OCI-LY7 (cell line): Measurements from ENCODE around the gene TRPM3. TPM values are rescaled to one million over a fixed set of nuclear protein-coding genes. Genes with fewer than 3 reads are reported as not detected.

Experiments used
- BruUV-seq: library from RNA; stranded (reverse); fragments of 400-500 nt; replicated peaks from 2 replicates; lab custom pipeline; 2021; lab: Mats Ljungman, UMichigan
- CTCF ChIA-PET: fragments of 300-600 bp; sonication (Branson Sonifier 250); formaldehyde crosslinking; loops from one replicate; lab custom pipeline; 2022; ENCODE audit warnings: antibody characterized with exemption; ENCODE audit not compliant: unreplicated experiment; lab: Charles Lee
- POLR2A ChIA-PET: fragments of 300-600 bp; sonication (Branson Sonifier 250); formaldehyde crosslinking; loops from one replicate; lab custom pipeline; 2022; ENCODE audit warnings: antibody characterized with exemption; lab: Charles Lee
- DNase-seq: peaks from one replicate; pipeline ENCODE4 v3.0.0-alpha.2; 2015; ENCODE audit warnings: low spot score
- H2AFZ ChIP-seq: fragments of 200-600 bp; sonication (generic), shearing (Covaris generic); 2 replicates; pipeline ENCODE4 v1.6.1; 2014; ENCODE audit warnings: mild to moderate bottlenecking, antibody characterized with exemption, low read length, moderate library complexity
- H3K27ac ChIP-seq: fragments of 200-600 bp; sonication (generic); 2 replicates; pipeline ENCODE4 v1.5.1; 2014; ENCODE audit warnings: mixed run types, low read depth, mild to moderate bottlenecking, moderate library complexity, low read length, inconsistent platforms; ENCODE audit not compliant: poor library complexity, severe bottlenecking
- H3K36me3 ChIP-seq: fragments of 200-600 bp; sonication (generic); 2 replicates; pipeline ENCODE4 v1.6.1; 2014; ENCODE audit warnings: mild to moderate bottlenecking, antibody characterized with exemption, low read length, moderate library complexity, mixed read lengths; ENCODE audit not compliant: insufficient read depth
- H3K4me1 ChIP-seq: fragments of 200-600 bp; sonication (generic); 2 replicates; pipeline ENCODE4 v1.5.1; 2014; ENCODE audit warnings: mild to moderate bottlenecking, low read length; ENCODE audit not compliant: insufficient read depth, poor library complexity, severe bottlenecking
- H3K4me2 ChIP-seq: fragments of 200-600 bp; sonication (generic); 2 replicates; pipeline ENCODE4 v1.6.1; 2014; ENCODE audit warnings: mild to moderate bottlenecking, low read length
- H3K4me3 ChIP-seq: fragments of 200-600 bp; sonication (generic); 2 replicates; pipeline ENCODE4 v1.5.1; 2014; ENCODE audit warnings: mild to moderate bottlenecking, low read depth, low read length; ENCODE audit not compliant: poor library complexity, severe bottlenecking
- H3K79me2 ChIP-seq: fragments of 200-600 bp; sonication (generic); 2 replicates; pipeline ENCODE4 v1.6.1; 2016; ENCODE audit warnings: low read depth, mild to moderate bottlenecking, low read length, moderate library complexity, mixed read lengths; ENCODE audit not compliant: insufficient read depth
- H3K9me2 ChIP-seq: fragments of 200-600 bp; sonication (generic); 2 replicates; pipeline ENCODE4 v1.6.1; 2016; ENCODE audit warnings: mild to moderate bottlenecking, low read length, mixed read lengths; ENCODE audit not compliant: insufficient read depth
- H3K9me3 ChIP-seq: fragments of 200-600 bp; sonication (generic); 2 replicates; pipeline ENCODE4 v1.6.1; 2014; ENCODE audit warnings: mild to moderate bottlenecking, mixed run types, low read length, mixed read lengths
- H4K20me1 ChIP-seq: fragments of 200-600 bp; sonication (generic); 2 replicates; pipeline ENCODE4 v1.6.1; 2014; ENCODE audit warnings: mild to moderate bottlenecking, antibody characterized with exemption, low read length, moderate library complexity, mixed read lengths; ENCODE audit not compliant: insufficient read depth
- EZH2phosphoT487 ChIP-seq: fragments of 200-600 bp; sonication (generic); IDR thresholded peaks from 2 replicates; pipeline ENCODE4 v1.6.1; 2018; ENCODE audit warnings: low read depth, borderline replicate concordance, mild to moderate bottlenecking, mixed run types, antibody characterized with exemption, low read length, moderate library complexity, mixed read lengths
- intact Hi-C: fragments of 100-400 bp; cut with micrococcal nuclease; formaldehyde crosslinking; loops from one replicate; pipeline ENCODE4 v1.10.0; 2022; ENCODE audit not compliant: unreplicated experiment
- total RNA-seq, 2 experiments: library from RNA; depleted of rRNA in 1 of 2; stranded (reverse); fragments of >200 nt in 1 of 2; shearing (Covaris generic) in 1 of 2; gene quantifications; 2 replicates each; pipeline ENCODE4 v1.2.3, GENCODE V29; 2014 to 2022
- TF ChIP-seq, protein P1 (sequence below): fragments of 200-600 bp; sonication (generic); conservative IDR thresholded peaks from 2 replicates; pipeline ENCODE4 v1.5.1; 2014; ENCODE audit warnings: mild to moderate bottlenecking, antibody characterized with exemption, low read length, moderate library complexity, mixed read lengths

Gene TRPM3
- total RNA-seq, 2 experiments from 2014 or later: not detected

DNA sequence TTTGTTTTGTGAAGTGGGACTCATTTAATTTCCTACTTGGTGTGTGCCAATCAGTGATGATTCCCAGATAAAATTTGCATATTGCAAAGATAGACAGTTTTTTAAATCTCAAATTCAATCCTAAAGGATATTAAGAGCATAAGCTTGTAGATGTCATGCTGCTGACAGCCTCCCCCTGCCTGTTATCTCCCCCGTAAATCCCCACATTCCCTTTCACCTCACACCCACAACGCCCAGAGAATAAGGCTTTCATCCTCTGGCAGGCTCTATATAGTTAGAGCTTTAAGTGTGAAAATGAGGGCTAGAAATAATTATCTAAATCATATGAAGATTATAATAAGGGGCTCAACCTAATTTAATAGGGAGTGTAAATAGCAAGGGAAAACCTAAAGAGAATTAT, 265.0 kb downstream of the TRPM3 start:
- Histone ChIP-seq H3K4me3 (no peak overlapping the region), H2AFZ (no peak overlapping the region), H3K36me3 (no peaks in the 10 kb centered on the region), H4K20me1 (no peaks in the 10 kb centered on the region), H3K27ac (no peak overlapping the region), H3K79me2 (no peaks in the 10 kb centered on the region), H3K9me3 (no peaks in the 10 kb centered on the region), H3K4me2 (no peak overlapping the region), H3K9me2 (no peaks in the 10 kb centered on the region), H3K4me1 (no peaks in the 10 kb centered on the region)
- TF ChIP-seq, protein P1, sequence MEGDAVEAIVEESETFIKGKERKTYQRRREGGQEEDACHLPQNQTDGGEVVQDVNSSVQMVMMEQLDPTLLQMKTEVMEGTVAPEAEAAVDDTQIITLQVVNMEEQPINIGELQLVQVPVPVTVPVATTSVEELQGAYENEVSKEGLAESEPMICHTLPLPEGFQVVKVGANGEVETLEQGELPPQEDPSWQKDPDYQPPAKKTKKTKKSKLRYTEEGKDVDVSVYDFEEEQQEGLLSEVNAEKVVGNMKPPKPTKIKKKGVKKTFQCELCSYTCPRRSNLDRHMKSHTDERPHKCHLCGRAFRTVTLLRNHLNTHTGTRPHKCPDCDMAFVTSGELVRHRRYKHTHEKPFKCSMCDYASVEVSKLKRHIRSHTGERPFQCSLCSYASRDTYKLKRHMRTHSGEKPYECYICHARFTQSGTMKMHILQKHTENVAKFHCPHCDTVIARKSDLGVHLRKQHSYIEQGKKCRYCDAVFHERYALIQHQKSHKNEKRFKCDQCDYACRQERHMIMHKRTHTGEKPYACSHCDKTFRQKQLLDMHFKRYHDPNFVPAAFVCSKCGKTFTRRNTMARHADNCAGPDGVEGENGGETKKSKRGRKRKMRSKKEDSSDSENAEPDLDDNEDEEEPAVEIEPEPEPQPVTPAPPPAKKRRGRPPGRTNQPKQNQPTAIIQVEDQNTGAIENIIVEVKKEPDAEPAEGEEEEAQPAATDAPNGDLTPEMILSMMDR: no peak
- TF ChIP-seq EZH2phosphoT487: no peak
- ChIA-PET CTCF (no interaction called here), POLR2A (interaction anchor here (1.0 kb wide), 1 partner anchor 11 kb away, joined by 3 read pairs; no protein-coding TSS in a partner anchor)
- intact Hi-C loops: no loop called here
- BruUV-seq: no TSS peak
- DNase-seq: no peak

DNA sequence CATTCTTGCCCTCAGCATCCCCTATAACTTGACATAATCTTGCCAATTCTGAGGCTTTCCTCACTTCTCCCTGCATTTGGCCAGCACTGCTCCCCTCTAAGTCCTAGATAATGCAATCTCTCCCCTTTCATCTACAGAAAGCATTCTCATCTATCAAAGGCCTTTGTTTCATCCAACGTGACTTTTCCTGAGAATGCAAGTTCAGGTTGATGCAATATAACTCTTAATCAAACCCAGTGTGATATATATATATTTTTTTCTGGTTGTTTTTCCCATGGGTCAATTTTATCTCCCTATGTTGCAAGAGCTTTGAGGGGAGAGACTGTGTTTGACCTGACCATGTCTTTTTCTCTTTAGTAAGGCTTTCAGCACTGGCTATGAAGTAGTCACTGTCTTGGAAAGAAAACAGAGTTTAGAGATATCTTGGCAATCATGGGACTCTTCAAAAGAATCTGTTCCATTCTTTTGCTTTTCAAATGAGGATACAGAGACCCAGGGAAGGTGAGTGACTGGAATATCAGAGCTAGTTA, 268.6 kb downstream of the TRPM3 start:
- intact Hi-C loops: no loop called here
- Histone ChIP-seq H3K27ac (no peak overlapping the region), H3K4me1 (no peaks in the 10 kb centered on the region), H2AFZ (no peak overlapping the region), H3K36me3 (no peaks in the 10 kb centered on the region), H4K20me1 (no peaks in the 10 kb centered on the region), H3K9me3 (no peaks in the 10 kb centered on the region), H3K4me2 (no peak overlapping the region), H3K9me2 (no peaks in the 10 kb centered on the region), H3K4me3 (no peak overlapping the region), H3K79me2 (no peaks in the 10 kb centered on the region)
- TF ChIP-seq, protein P1: no peak
- no peak for TF ChIP-seq EZH2phosphoT487
- BruUV-seq: no TSS peak
- POLR2A ChIA-PET: no interaction called here
- DNase-seq: no peak
- CTCF ChIA-PET: no interaction called here

DNA sequence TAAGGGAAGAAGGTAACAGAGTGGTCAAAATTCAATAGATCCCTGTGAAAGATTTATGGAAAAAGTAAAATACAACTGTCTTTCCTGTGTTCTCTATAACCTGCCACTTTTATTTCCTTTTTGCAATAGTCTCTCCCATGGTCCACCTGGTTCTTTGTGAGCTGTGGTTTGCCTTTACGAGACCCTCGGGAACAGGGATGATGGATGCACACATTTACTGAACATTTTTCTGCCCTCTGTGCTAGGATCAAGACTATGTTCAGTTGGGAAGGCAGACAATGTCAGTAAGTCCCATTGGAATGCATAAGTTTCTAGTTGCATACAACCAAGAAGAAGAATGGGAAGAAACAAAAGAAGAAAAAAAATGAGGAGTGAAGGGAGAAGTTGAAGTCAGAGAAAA, 281.2 kb downstream of the TRPM3 start:
- Histone ChIP-seq H2AFZ (no peak overlapping the region), H3K9me2 (no peaks in the 10 kb centered on the region), H4K20me1 (no peaks in the 10 kb centered on the region), H3K4me3 (no peak overlapping the region), H3K27ac (no peak overlapping the region), H3K9me3 (no peaks in the 10 kb centered on the region), H3K4me2 (no peak overlapping the region), H3K79me2 (no peaks in the 10 kb centered on the region), H3K36me3 (no peaks in the 10 kb centered on the region), H3K4me1 (no peaks in the 10 kb centered on the region)
- DNase-seq: no peak
- TF ChIP-seq, protein P1: no peak
- no peak for TF ChIP-seq EZH2phosphoT487
- POLR2A ChIA-PET: interaction anchor here (0.6 kb wide), 1 partner anchor 59 kb away, joined by 5 read pairs; no protein-coding TSS in a partner anchor
- no TSS peak for BruUV-seq
- intact Hi-C loops: no loop called here
- CTCF ChIA-PET: no interaction called here
